Hepatocyte (in vitro differentiated cells): ENCODE data around the gene ACIN1. TPM values are rescaled to one million over a fixed set of nuclear protein-coding genes. Genes with fewer than 3 reads are reported as not detected.

ENCODE experiments used
- DNase-seq: peaks from one replicate; pipeline ENCODE4 v3.0.0-alpha.2; 2016; ENCODE audit warnings: low spot score
- H2AFZ ChIP-seq: fragments of 200-600 bp; sonication (generic); 2 replicates; pipeline ENCODE4 v1.6.0; 2016; ENCODE audit warnings: antibody characterized with exemption, mild to moderate bottlenecking
- H3K27ac ChIP-seq: fragments of 200-600 bp; sonication (generic); 2 replicates; pipeline ENCODE4 v1.5.1; 2016; ENCODE audit warnings: mild to moderate bottlenecking
- H3K27me3 ChIP-seq: fragments of 200-600 bp; sonication (generic); 2 replicates; pipeline ENCODE4 v1.6.1; 2016
- H3K36me3 ChIP-seq: fragments of 200-600 bp; sonication (generic); replicated peaks from 2 replicates; pipeline ENCODE4 v1.5.1; 2016; ENCODE audit warnings: low read depth; ENCODE audit not compliant: insufficient read depth
- H3K4me1 ChIP-seq: fragments of 200-600 bp; sonication (generic); 2 replicates; pipeline ENCODE4 v1.5.1; 2016; ENCODE audit warnings: mild to moderate bottlenecking, moderate library complexity; ENCODE audit not compliant: insufficient read depth
- H3K4me2 ChIP-seq: fragments of 200-600 bp; sonication (generic); 2 replicates; pipeline ENCODE4 v1.6.0; 2016
- H3K4me3 ChIP-seq: fragments of 200-600 bp; sonication (generic); 2 replicates; pipeline ENCODE4 v1.5.1; 2016; ENCODE audit warnings: mild to moderate bottlenecking
- H3K79me2 ChIP-seq: fragments of 200-600 bp; sonication (generic); 2 replicates; pipeline ENCODE4 v1.6.0; 2017; ENCODE audit warnings: mild to moderate bottlenecking
- H3K9me2 ChIP-seq: fragments of 200-600 bp; sonication (generic); replicated peaks from 2 replicates; pipeline ENCODE4 v1.6.0; 2017; ENCODE audit warnings: mild to moderate bottlenecking; ENCODE audit not compliant: insufficient read depth
- H3K9me3 ChIP-seq: fragments of 200-600 bp; sonication (generic); 2 replicates; pipeline ENCODE4 v1.5.1; 2016; ENCODE audit warnings: low read depth, mild to moderate bottlenecking
- H4K20me1 ChIP-seq: fragments of 200-600 bp; sonication (generic); 2 replicates; pipeline ENCODE4 v1.6.0; 2016; ENCODE audit warnings: mild to moderate bottlenecking; ENCODE audit not compliant: insufficient read depth, poor library complexity, severe bottlenecking
- CTCF ChIP-seq: fragments of 200-600 bp; sonication (generic); IDR thresholded peaks from 2 replicates; pipeline ENCODE4 v1.5.1; 2016; ENCODE audit warnings: antibody characterized with exemption, mild to moderate bottlenecking; ENCODE audit not compliant: poor library complexity
- EZH2 ChIP-seq: fragments of 200-600 bp; sonication (generic); IDR thresholded peaks from 2 replicates; pipeline ENCODE4 v1.6.1; 2016; ENCODE audit warnings: antibody characterized with exemption, mild to moderate bottlenecking, borderline replicate concordance
- EZH2phosphoT487 ChIP-seq: fragments of 200-600 bp; sonication (generic); IDR thresholded peaks from one replicate; pipeline ENCODE4 v1.6.1; 2018; ENCODE audit warnings: antibody characterized with exemption, mild to moderate bottlenecking, low read depth, moderate library complexity; ENCODE audit not compliant: unreplicated experiment, severe bottlenecking
- WGBS: methylation state at CpG from one replicate; pipeline ENCODE4 v1.1.6; 2016; ENCODE audit warnings: low lambda C conversion rate; ENCODE audit errors: missing lambda C conversion rate; 5-methylcytosine and 5-hydroxymethylcytosine counted together
- polyA plus RNA-seq: library from polyadenylated mRNA; unstranded; fragments of >200 nt; fragmentation: Nextera tagmentation; extraction: Ambion mirVana; gene quantifications from 2 replicates; pipeline ENCODE4 v1.2.1, GENCODE V29; 2016
- total RNA-seq: library from RNA; depleted of rRNA; stranded (reverse); fragments of >200 nt; gene quantifications from 2 replicates; pipeline ENCODE4 v1.2.3, GENCODE V29; 2014

ACIN1 gene
- total and polyA plus RNA-seq, 2 experiments from 2014 or later: 44.3 to 108 TPM

DNA sequence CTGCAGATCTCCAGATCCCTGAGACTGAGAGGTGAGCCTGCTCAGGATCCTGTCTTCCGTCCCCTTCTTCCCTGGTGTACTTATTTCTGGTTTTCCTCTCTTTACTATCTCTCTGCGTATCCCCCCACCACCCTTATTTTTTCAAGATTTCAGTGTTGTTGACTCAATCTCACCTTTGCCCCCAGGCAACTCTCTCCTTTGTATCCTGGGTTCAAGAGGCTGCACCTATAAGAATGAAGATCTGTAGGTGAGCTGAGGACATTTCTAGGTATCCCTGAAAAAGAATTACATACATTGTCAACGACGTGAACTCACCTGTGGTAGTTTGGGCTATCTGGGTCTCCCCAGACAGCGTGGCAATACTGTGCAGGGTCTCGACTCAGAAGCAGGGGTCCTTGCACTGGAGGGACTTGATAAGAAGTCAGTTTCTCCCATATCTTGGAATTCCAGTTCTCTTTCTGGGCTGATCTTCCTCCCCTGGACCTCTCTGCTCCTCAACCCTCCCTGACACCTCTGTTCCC is 9.2 kb upstream of the ACIN1 start:
- no peak for DNase-seq
- no peaks in the 10 kb centered on the region for H4K20me1 ChIP-seq
- no peaks in the 10 kb centered on the region for H3K4me1 ChIP-seq
- no peaks in the 10 kb centered on the region for H3K27me3 ChIP-seq
- H3K4me3 ChIP-seq: no peak overlapping the region
- no peaks in the 10 kb centered on the region for H3K9me3 ChIP-seq
- H3K27ac ChIP-seq: no peak overlapping the region
- no peaks in the 10 kb centered on the region for H3K9me2 ChIP-seq
- TF ChIP-seq EZH2 (no peak), EZH2phosphoT487 (no peak), CTCF (no peak)
- H3K4me2 ChIP-seq: no peak overlapping the region
- peaks cover 2% of the 10 kb centered on the region for H3K79me2 ChIP-seq
- WGBS: 62% methylated on average over 6 of the region's 6 CpGs
- H2AFZ ChIP-seq: no peak overlapping the region
- no peaks in the 10 kb centered on the region for H3K36me3 ChIP-seq

GRCh38 chr14:23103581-23103980 is 8.6 kb upstream of the ACIN1 start:
- H3K4me3 ChIP-seq: no peak overlapping the region
- no peaks in the 10 kb centered on the region for H4K20me1 ChIP-seq
- WGBS: 84% methylated on average over 4 of the region's 4 CpGs
- H3K36me3 ChIP-seq: no peaks in the 10 kb centered on the region
- H3K79me2 ChIP-seq: peaks cover 7% of the 10 kb centered on the region
- no peak overlapping the region for H2AFZ ChIP-seq
- H3K4me2 ChIP-seq: no peak overlapping the region
- DNase-seq: no peak
- no peak overlapping the region for H3K27ac ChIP-seq
- no peaks in the 10 kb centered on the region for H3K27me3 ChIP-seq
- H3K4me1 ChIP-seq: no peaks in the 10 kb centered on the region
- TF ChIP-seq EZH2: no peak
- no peak for TF ChIP-seq CTCF
- TF ChIP-seq EZH2phosphoT487: no peak
- no peaks in the 10 kb centered on the region for H3K9me2 ChIP-seq
- H3K9me3 ChIP-seq: no peaks in the 10 kb centered on the region

DNA sequence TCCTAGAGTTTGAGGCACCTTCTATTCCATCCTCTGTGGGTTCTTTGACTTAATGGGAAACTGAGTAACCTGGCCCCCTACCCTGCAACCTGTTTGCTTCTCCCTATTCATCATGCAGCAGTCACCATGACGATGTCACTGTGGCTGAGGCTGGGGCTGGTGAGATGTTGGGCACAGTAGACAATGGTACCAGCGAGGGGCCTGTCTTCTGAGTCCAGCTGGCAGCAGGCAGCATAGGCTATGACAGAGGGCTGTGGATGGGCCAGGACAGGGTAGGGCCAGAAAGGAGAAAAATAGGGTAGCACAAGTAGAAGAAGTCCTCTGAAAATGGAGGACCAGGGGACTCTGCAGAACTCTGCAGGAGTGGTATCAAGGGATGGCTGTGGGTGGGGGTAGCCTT is 7.9 kb upstream of the ACIN1 start:
- no peaks in the 10 kb centered on the region for H3K9me3 ChIP-seq
- no peak overlapping the region for H3K27ac ChIP-seq
- H2AFZ ChIP-seq: no peak overlapping the region
- TF ChIP-seq EZH2phosphoT487 (no peak), CTCF (no peak), EZH2 (no peak)
- WGBS: 100% methylated on average over 2 of the region's 2 CpGs
- no peak overlapping the region for H3K4me3 ChIP-seq
- H3K27me3 ChIP-seq: no peaks in the 10 kb centered on the region
- H3K9me2 ChIP-seq: no peaks in the 10 kb centered on the region
- H3K4me2 ChIP-seq: no peak overlapping the region
- no peaks in the 10 kb centered on the region for H3K4me1 ChIP-seq
- DNase-seq: no peak
- H3K79me2 ChIP-seq: peaks cover 15% of the 10 kb centered on the region
- peaks cover 3% of the 10 kb centered on the region for H4K20me1 ChIP-seq
- H3K36me3 ChIP-seq: no peaks in the 10 kb centered on the region
